Upper lobe of left lung (tissue), 4 donors: ENCODE results near the gene DLL4.

Experiments
- CTCF ChIP-seq, 6 experiments: fragments of 450-650 bp in 4 of 6; fragments of 200-600 bp in 2 of 6; sonication (generic) in 2 of 6; IDR thresholded peaks; one replicate each; pipeline ENCODE4 v1.5.1; 2016 to 2019; ENCODE audit warnings: antibody characterized with exemption in 6 of 6
- POLR2AphosphoS5 ChIP-seq, 2 donors: sonication (generic); formaldehyde crosslinking; IDR thresholded peaks; one replicate each; pipeline ENCODE4 v1.5.1; 2017; ENCODE audit warnings: antibody characterized with exemption in 2 of 2

GRCh38 chr15:40927495-40927872, 1.7 kb upstream of the DLL4 start:
- no peak for TF ChIP-seq POLR2AphosphoS5 (IDR thresholded peaks at IDR 0.05)
- TF ChIP-seq CTCF (IDR thresholded peaks at IDR 0.05): no peak
